LNCAP (cell line): ENCODE data around the gene CREB3.

Experiments
- CTCF ChIP-seq: fragments of 450-650 bp; IDR thresholded peaks from 2 replicates; pipeline ENCODE4 v1.5.1; 2017; ENCODE audit warnings: mild to moderate bottlenecking

CREB3 gene

GRCh38 chr9:35738186-35738585 is 5.7 kb downstream of the CREB3 start:
- TF ChIP-seq CTCF = no peak

- no peak for TF ChIP-seq CTCF
These were observed 6.5 kb downstream of the CREB3 start for GRCh38 chr9:35738924-35739323.

GRCh38 chr9:35740243-35740642 is 7.8 kb downstream of the CREB3 start:
- TF ChIP-seq CTCF = no peak

GRCh38 chr9:35741740-35742139 is 9.3 kb downstream of the CREB3 start:
- TF ChIP-seq CTCF = no peak

- TF ChIP-seq CTCF = no peak
These were observed 11.0 kb downstream of the CREB3 start for GRCh38 chr9:35743452-35743851.

- no peak for TF ChIP-seq CTCF
These were observed 11.5 kb downstream of the CREB3 start for GRCh38 chr9:35743880-35744518.

GRCh38 chr9:35745569-35745968 is 13.1 kb downstream of the CREB3 start:
- TF ChIP-seq CTCF = no peak

GRCh38 chr9:35746583-35746982 is 14.1 kb downstream of the CREB3 start:
- TF ChIP-seq CTCF = no peak
